AG04449 (cell line): ENCODE data around the gene HBEGF.
A peak's percentile ranks its signal among the peaks of the same experiment; 100 is the strongest.

Experiments
- CTCF ChIA-PET: fragments of 350-600 bp; formaldehyde crosslinking; extraction: SDS; loops from one replicate; lab custom pipeline; 2021; ENCODE audit warnings: antibody characterized with exemption; lab: Yijun Ruan, JAX
- POLR2A ChIA-PET: fragments of 400-600, 350-600 bp; formaldehyde crosslinking; extraction: SDS; loops from one replicate; lab custom pipeline; 2020; ENCODE audit warnings: antibody characterized with exemption, inconsistent platforms; lab: Yijun Ruan, JAX
- DNase-seq: peaks from one replicate; pipeline ENCODE4 v3.0.0-alpha.2; 2010; ENCODE audit warnings: low read depth, low spot score
- H3K4me3 ChIP-seq: 2 replicates; pipeline ENCODE4 v1.5.1; 2011; ENCODE audit warnings: low read depth, mild to moderate bottlenecking, control low read depth, low read length
- TF ChIP-seq, protein P1 (sequence below): IDR thresholded peaks from one replicate; pipeline ENCODE4 v1.5.1; 2011; ENCODE audit warnings: mild to moderate bottlenecking, moderate library complexity, low read length, control low read depth, inconsistent platforms; ENCODE audit not compliant: insufficient read depth; ENCODE audit errors: missing control alignments

Gene HBEGF

DNA sequence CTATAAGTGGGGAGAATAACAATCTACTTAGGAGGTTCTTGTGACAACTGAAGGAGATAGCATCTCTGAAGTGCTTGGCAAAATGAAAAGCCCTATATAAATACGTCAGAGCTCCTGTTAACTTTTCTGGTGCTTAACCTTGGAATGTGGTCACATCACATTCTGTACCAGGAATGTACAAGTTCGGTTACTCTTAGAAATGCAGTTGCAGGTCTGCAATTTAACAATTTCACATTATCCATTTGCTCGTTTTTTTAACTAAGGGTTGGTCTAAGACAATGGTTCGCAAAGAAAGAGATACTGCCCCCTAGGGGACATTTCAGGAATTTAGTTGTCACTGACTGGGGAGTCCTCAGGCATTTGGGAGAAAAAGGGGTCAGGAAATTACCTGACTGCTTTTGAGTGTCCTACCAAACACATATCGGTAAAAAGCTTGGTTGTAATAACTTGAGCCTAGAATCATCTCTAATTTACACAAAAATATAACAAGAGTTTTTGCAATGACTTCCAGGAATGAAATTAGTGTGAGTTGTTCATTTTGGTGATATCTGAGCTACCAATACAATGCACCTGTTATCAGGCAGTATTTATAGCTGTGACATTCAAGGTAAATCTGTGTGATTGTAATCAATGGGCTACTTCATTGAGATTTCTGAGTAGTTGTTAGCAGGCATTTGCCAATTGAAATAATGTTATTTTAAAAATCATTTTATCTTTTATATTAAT lies 5.4 kb upstream of the HBEGF start:
- no peak for DNase-seq
- ChIA-PET POLR2A (interaction anchor here (1.4 to 1.7 kb wide), 2 partner anchors 106 to 107 kb away, joined by 4 to 7 read pairs; no protein-coding TSS in a partner anchor), CTCF (interaction anchor here (0.7 to 24.4 kb wide), 63 partner anchors 10 to 565 kb away, joined by 3 to 1796 read pairs (median 6); partner anchors contain the start of genes CYSTM1, PFDN1 and SLC4A9)
- TF ChIP-seq, protein P1, sequence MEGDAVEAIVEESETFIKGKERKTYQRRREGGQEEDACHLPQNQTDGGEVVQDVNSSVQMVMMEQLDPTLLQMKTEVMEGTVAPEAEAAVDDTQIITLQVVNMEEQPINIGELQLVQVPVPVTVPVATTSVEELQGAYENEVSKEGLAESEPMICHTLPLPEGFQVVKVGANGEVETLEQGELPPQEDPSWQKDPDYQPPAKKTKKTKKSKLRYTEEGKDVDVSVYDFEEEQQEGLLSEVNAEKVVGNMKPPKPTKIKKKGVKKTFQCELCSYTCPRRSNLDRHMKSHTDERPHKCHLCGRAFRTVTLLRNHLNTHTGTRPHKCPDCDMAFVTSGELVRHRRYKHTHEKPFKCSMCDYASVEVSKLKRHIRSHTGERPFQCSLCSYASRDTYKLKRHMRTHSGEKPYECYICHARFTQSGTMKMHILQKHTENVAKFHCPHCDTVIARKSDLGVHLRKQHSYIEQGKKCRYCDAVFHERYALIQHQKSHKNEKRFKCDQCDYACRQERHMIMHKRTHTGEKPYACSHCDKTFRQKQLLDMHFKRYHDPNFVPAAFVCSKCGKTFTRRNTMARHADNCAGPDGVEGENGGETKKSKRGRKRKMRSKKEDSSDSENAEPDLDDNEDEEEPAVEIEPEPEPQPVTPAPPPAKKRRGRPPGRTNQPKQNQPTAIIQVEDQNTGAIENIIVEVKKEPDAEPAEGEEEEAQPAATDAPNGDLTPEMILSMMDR = peak; percentile 41
- H3K4me3 ChIP-seq = no peak overlapping the region

DNA sequence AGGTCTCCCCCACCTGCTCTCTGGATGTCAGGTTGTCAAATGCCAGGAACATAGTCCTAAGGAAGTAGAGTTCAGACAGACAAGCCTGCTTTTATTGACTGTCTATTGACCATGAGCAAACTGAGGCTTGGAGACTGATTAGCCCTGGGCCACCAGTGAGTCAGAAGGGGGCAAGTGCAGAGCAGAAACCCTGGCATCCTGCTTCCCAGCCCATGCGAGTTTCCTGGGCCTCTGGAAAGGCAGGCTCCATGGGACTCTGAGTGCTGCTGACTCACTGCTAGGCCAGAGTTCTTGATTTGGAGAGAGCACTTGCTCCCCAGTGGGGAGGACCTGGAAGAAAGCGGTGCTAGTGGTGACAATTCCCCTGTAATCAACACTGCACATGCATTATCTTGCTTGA lies 2.8 kb upstream of the HBEGF start:
- POLR2A ChIA-PET = no interaction called here

DNA sequence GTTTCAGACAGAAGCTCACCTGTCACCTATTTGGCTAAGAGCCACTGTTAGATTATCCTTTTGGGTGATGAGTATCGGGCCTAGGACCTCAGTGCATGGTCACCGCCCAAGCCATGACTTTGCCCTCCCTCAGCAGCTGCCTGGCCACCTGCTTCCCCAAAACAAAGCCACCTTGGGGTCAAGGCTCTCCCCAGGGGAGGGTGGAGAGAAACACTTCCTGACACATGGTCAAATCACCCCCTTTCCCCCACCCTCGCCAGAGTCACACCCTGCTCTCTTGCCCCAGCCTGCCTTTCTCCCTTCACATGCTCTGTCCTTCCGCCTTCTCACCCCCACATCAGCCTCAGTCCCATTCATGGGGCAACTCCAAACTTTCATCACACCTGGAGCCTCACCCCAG lies 1.7 kb upstream of the HBEGF start:
- CTCF ChIA-PET = interaction anchor here (1.0 to 24.4 kb wide), 7 partner anchors 7 to 102 kb away, joined by 3 to 1796 read pairs (median 4); partner anchors contain the start of gene SLC4A9
- H3K4me3 ChIP-seq = no peak overlapping the region
- no peak for DNase-seq
- TF ChIP-seq, protein P1 = no peak
- POLR2A ChIA-PET = no interaction called here

More for the DNA sequence above, 2.8 kb upstream of the HBEGF start:
- DNase-seq = no peak
- no peak overlapping the region for H3K4me3 ChIP-seq
- TF ChIP-seq, protein P1 = no peak
- CTCF ChIA-PET = interaction anchor here (0.6 to 24.4 kb wide), 7 partner anchors 8 to 138 kb away, joined by 3 to 1796 read pairs (median 5); partner anchors contain the start of gene SLC4A9

DNA sequence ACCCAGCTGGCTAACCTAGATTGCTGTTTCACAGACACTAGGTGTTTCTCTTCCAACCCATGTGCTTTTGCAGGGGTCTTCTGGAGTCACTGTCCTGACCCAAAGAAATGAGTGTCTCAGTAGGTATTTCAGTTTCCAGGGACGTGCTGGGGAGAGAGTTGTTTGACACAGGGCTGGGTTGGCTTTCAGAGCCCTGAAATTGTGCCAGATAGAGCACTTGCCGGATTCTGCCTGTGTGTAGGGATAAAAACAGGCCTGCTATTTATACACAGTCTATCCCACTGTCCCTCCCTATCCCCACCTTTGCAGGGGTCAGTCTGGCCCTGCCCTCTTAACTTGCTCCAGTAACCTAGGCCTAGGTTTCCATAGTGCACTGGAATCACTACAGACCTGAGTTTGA lies 957 bp upstream of the HBEGF start:
- TF ChIP-seq, protein P1 = no peak
- ChIA-PET POLR2A (interaction anchor here (0.8 to 3.4 kb wide), 6 partner anchors 44 to 126 kb away, joined by 4 to 64 read pairs (median 11); partner anchors contain the start of gene PFDN1), CTCF (interaction anchor here (1.0 to 24.4 kb wide), 14 partner anchors 8 to 127 kb away, joined by 3 to 1796 read pairs (median 10); partner anchors contain the start of genes PFDN1 and SLC4A9)
- no peak overlapping the region for H3K4me3 ChIP-seq
- no peak for DNase-seq

- TF ChIP-seq, protein P1 = peak; percentile 51
- peak overlapping the region; percentile 79 for H3K4me3 ChIP-seq
- CTCF ChIA-PET = interaction anchor here (0.6 to 24.4 kb wide), 29 partner anchors 9 to 273 kb away, joined by 3 to 1796 read pairs (median 5); partner anchors contain the start of genes PFDN1 and SLC4A9
- POLR2A ChIA-PET = interaction anchor here (0.7 to 3.4 kb wide), 30 partner anchors 9 to 171 kb away, joined by 3 to 64 read pairs (median 5); partner anchors contain the start of genes CYSTM1 and PFDN1
- no peak for DNase-seq
These were observed 470 bp downstream of the HBEGF start for GRCh38 chr5:140345919-140346347.
